ENCODE results near the gene ZBTB38. TPM values are rescaled to one million over a fixed set of nuclear protein-coding genes. Genes with fewer than 3 reads are reported as not detected.

Gene ZBTB38
- 100 to 1,000 TPM; 146 to 172 (median 158) TPM for total RNA-seq (2021; fragmentation: NEBNext Ultra II Directional; extraction: Animal tissue kit (Norgen Biotek cat#: 25700))
- long read RNA-seq, transcript ZBTB38-211 (3 exons, 644 nt): minor isoform, 13 of 90 reads
- long read RNA-seq, transcript ZBTB38-218 (3 exons, 649 nt): minor isoform, 9 of 90 reads
- long read RNA-seq, transcript ZBTB38-201 (1 exons, 3,588 nt): major isoform, 22 of 90 reads
- long read RNA-seq, partial matches to known transcripts: 3 of 90 reads
- long read RNA-seq, other reads (novel, unspliced or antisense): 40 of 90 reads

GRCh38 chr3:141368062-141368924 lies at the start of gene ZBTB38:
Gene ZBTB38 (plus strand): TSS chr3:141368504. CDS start chr3:141442389, 73,885 bp downstream.
- Mint-ChIP-seq H3K4me1 (ENCODE audit: low read depth) (peaks cover 90% of the 10 kb centered on the region), H3K4me3 (peak within 1 kb of the TSS; percentile 86), H3K9me3 (peaks cover 22% of the 10 kb centered on the region), H3K27me3 (ENCODE audit: insufficient read depth) (peaks cover 3% of the 10 kb centered on the region), H3K27ac (peak within 1 kb of the TSS; percentile 100), H3K36me3 (ENCODE audit: low read depth) (peaks cover 51% of the 10 kb centered on the region)
- TF ChIP-seq CTCF (IDR thresholded peaks at IDR 0.05): no peak
- peak; percentile 95 for DNase-seq

GRCh38 chr3:141320399-141321108 lies 47.8 kb upstream of the ZBTB38 start:
- no peak for TF ChIP-seq CTCF (IDR thresholded peaks at IDR 0.05)
- H3K4me3 Mint-ChIP-seq: no peak overlapping the region
- H3K9me3 Mint-ChIP-seq: no peaks in the 10 kb centered on the region
- H3K4me1 Mint-ChIP-seq (ENCODE audit: low read depth): peaks cover 19% of the 10 kb centered on the region
- no peak for DNase-seq
- H3K27me3 Mint-ChIP-seq (ENCODE audit: insufficient read depth): no peaks in the 10 kb centered on the region
- no peaks in the 10 kb centered on the region for H3K36me3 Mint-ChIP-seq (ENCODE audit: low read depth)
- no peak overlapping the region for H3K27ac Mint-ChIP-seq

- Mint-ChIP-seq H3K27me3 (ENCODE audit: insufficient read depth) (no peaks in the 10 kb centered on the region), H3K4me1 (ENCODE audit: low read depth) (peaks cover 19% of the 10 kb centered on the region), H3K4me3 (no peak overlapping the region), H3K27ac (no peak overlapping the region), H3K9me3 (no peaks in the 10 kb centered on the region), H3K36me3 (ENCODE audit: low read depth) (no peaks in the 10 kb centered on the region)
- TF ChIP-seq CTCF (IDR thresholded peaks at IDR 0.05): no peak
- no peak for DNase-seq
These were observed 47.2 kb upstream of the ZBTB38 start for GRCh38 chr3:141321109-141321497.

GRCh38 chr3:141323936-141324704 lies 44.2 kb upstream of the ZBTB38 start:
- H3K27me3 Mint-ChIP-seq (ENCODE audit: insufficient read depth): no peaks in the 10 kb centered on the region
- no peak for TF ChIP-seq CTCF (IDR thresholded peaks at IDR 0.05)
- no peak overlapping the region for H3K4me3 Mint-ChIP-seq
- H3K27ac Mint-ChIP-seq: no peak overlapping the region
- H3K4me1 Mint-ChIP-seq (ENCODE audit: low read depth): peaks cover 19% of the 10 kb centered on the region
- no peaks in the 10 kb centered on the region for H3K9me3 Mint-ChIP-seq
- DNase-seq: no peak
- no peaks in the 10 kb centered on the region for H3K36me3 Mint-ChIP-seq (ENCODE audit: low read depth)

GRCh38 chr3:141326123-141326522 lies 42.2 kb upstream of the ZBTB38 start:
- Mint-ChIP-seq H3K36me3 (ENCODE audit: low read depth) (no peaks in the 10 kb centered on the region), H3K27me3 (ENCODE audit: insufficient read depth) (no peaks in the 10 kb centered on the region), H3K4me1 (ENCODE audit: low read depth) (peaks cover 20% of the 10 kb centered on the region), H3K4me3 (no peak overlapping the region), H3K27ac (no peak overlapping the region), H3K9me3 (no peaks in the 10 kb centered on the region)
- TF ChIP-seq CTCF (IDR thresholded peaks at IDR 0.05): no peak
- DNase-seq: no peak

Data from HFFc6 (cell line).